Activated naive CD8-positive, alpha-beta T cell (primary cell): ENCODE data around the gene FOXR1.
"Not testable (repeated sequence)": the region's sequence is repeated elsewhere in the genome, so short reads cannot be mapped to it uniquely, and the experiment has no call there.

ENCODE experiments used
- H3K27ac Mint-ChIP-seq: one replicate; pipeline ENCODE4 v1.8.0; 2021; ENCODE audit warnings: mixed read lengths
- H3K27me3 Mint-ChIP-seq: one replicate; pipeline ENCODE4 v1.8.0; 2021; ENCODE audit warnings: mixed read lengths
- H3K36me3 Mint-ChIP-seq: one replicate; pipeline ENCODE4 v1.8.0; 2021; ENCODE audit warnings: mixed read lengths
- H3K4me1 Mint-ChIP-seq: one replicate; pipeline ENCODE4 v1.8.0; 2021; ENCODE audit warnings: low read depth, mixed read lengths
- H3K4me3 Mint-ChIP-seq: one replicate; pipeline ENCODE4 v1.8.0; 2021; ENCODE audit warnings: mild to moderate bottlenecking, mixed read lengths
- H3K9me3 Mint-ChIP-seq: one replicate; pipeline ENCODE4 v1.8.0; 2021; ENCODE audit warnings: low read depth, mixed read lengths

FOXR1 gene

GRCh38 chr11:119000906-119001305 lies 29.3 kb downstream of the FOXR1 start:
- peaks cover 6% of the 10 kb centered on the region for H3K36me3 Mint-ChIP-seq
- H3K4me3 Mint-ChIP-seq: peak overlapping the region; percentile 62
- H3K27ac Mint-ChIP-seq: peak overlapping the region; percentile 64
- no peaks in the 10 kb centered on the region for H3K9me3 Mint-ChIP-seq
- H3K4me1 Mint-ChIP-seq: peaks cover 36% of the 10 kb centered on the region
- H3K27me3 Mint-ChIP-seq: no peaks in the 10 kb centered on the region

- H3K9me3 Mint-ChIP-seq: no peaks in the 10 kb centered on the region
- H3K36me3 Mint-ChIP-seq: peaks cover 4% of the 10 kb centered on the region
- peak overlapping the region; percentile 12 for H3K4me3 Mint-ChIP-seq
- peaks cover 12% of the 10 kb centered on the region for H3K4me1 Mint-ChIP-seq
- no peaks in the 10 kb centered on the region for H3K27me3 Mint-ChIP-seq
- H3K27ac Mint-ChIP-seq: peak overlapping the region; percentile 1
Measured at GRCh38 chr11:119006656-119007055, 35.1 kb downstream of the FOXR1 start.

GRCh38 chr11:119011476-119012053 lies 40.0 kb downstream of the FOXR1 start:
- Mint-ChIP-seq H3K4me3 (no peak overlapping the region), H3K27ac (no peak overlapping the region), H3K9me3 (no peaks in the 10 kb centered on the region), H3K4me1 (peaks cover 32% of the 10 kb centered on the region), H3K27me3 (no peaks in the 10 kb centered on the region), H3K36me3 (peaks cover 13% of the 10 kb centered on the region)

- no peaks in the 10 kb centered on the region for H3K27me3 Mint-ChIP-seq
- no peaks in the 10 kb centered on the region for H3K9me3 Mint-ChIP-seq
- peaks cover 35% of the 10 kb centered on the region for H3K4me1 Mint-ChIP-seq
- H3K36me3 Mint-ChIP-seq: peaks cover 16% of the 10 kb centered on the region
- no peak overlapping the region for H3K4me3 Mint-ChIP-seq
- H3K27ac Mint-ChIP-seq: peak overlapping the region; percentile 31
Measured at GRCh38 chr11:119012629-119013170, 41.1 kb downstream of the FOXR1 start.

- Mint-ChIP-seq H3K9me3 (no peaks in the 10 kb centered on the region), H3K4me1 (peaks cover 35% of the 10 kb centered on the region), H3K4me3 (peak overlapping the region; percentile 58), H3K27me3 (no peaks in the 10 kb centered on the region), H3K27ac (peak overlapping the region; percentile 89), H3K36me3 (peaks cover 16% of the 10 kb centered on the region)
Measured at GRCh38 chr11:119014209-119014924, 42.8 kb downstream of the FOXR1 start.

GRCh38 chr11:119015054-119015611 lies 43.6 kb downstream of the FOXR1 start:
- Mint-ChIP-seq H3K4me3 (peak overlapping the region; percentile 99), H3K36me3 (peaks cover 19% of the 10 kb centered on the region), H3K4me1 (peaks cover 41% of the 10 kb centered on the region), H3K27ac (peak overlapping the region; percentile 78), H3K9me3 (no peaks in the 10 kb centered on the region), H3K27me3 (no peaks in the 10 kb centered on the region)

GRCh38 chr11:119016216-119017009 lies 44.9 kb downstream of the FOXR1 start:
- Mint-ChIP-seq H3K4me3 (peak overlapping the region; percentile 99), H3K4me1 (peaks cover 48% of the 10 kb centered on the region), H3K9me3 (no peaks in the 10 kb centered on the region), H3K27ac (peak overlapping the region; percentile 100), H3K27me3 (no peaks in the 10 kb centered on the region), H3K36me3 (peaks cover 21% of the 10 kb centered on the region)

- H3K4me1 Mint-ChIP-seq: peaks cover 54% of the 10 kb centered on the region
- H3K4me3 Mint-ChIP-seq: peak overlapping the region; percentile 99
- H3K27ac Mint-ChIP-seq: peak overlapping the region; percentile 100
- H3K27me3 Mint-ChIP-seq, H3K9me3 Mint-ChIP-seq: not testable (repeated sequence)
- peaks cover 21% of the 10 kb centered on the region for H3K36me3 Mint-ChIP-seq
Measured at GRCh38 chr11:119017377-119017776, 45.8 kb downstream of the FOXR1 start.

GRCh38 chr11:119018074-119018938 lies 46.7 kb downstream of the FOXR1 start, which contains the start of the genes RPS25 and TRAPPC4:
Gene RPS25 (minus strand): TSS chr11:119018343. CDS start chr11:119018284, 59 bp downstream.
Gene TRAPPC4 (plus strand): TSS chr11:119018766. CDS start chr11:119018796, 30 bp downstream.
- Mint-ChIP-seq H3K36me3 (peaks cover 21% of the 10 kb centered on the region), H3K4me3 (peak within 1 kb of the TSS; percentile 99), H3K9me3 (no peaks in the 10 kb centered on the region), H3K27me3 (no peaks in the 10 kb centered on the region), H3K4me1 (peaks cover 56% of the 10 kb centered on the region), H3K27ac (peak within 1 kb of the TSS; percentile 100)

- no peaks in the 10 kb centered on the region for H3K9me3 Mint-ChIP-seq
- peaks cover 63% of the 10 kb centered on the region for H3K4me1 Mint-ChIP-seq
- H3K27me3 Mint-ChIP-seq: no peaks in the 10 kb centered on the region
- H3K27ac Mint-ChIP-seq: peak overlapping the region; percentile 100
- H3K4me3 Mint-ChIP-seq: peak overlapping the region; percentile 99
- H3K36me3 Mint-ChIP-seq: peaks cover 20% of the 10 kb centered on the region
Measured at GRCh38 chr11:119019996-119020395, 48.4 kb downstream of the FOXR1 start.

- Mint-ChIP-seq H3K27me3 (no peaks in the 10 kb centered on the region), H3K4me3 (peak overlapping the region; percentile 62), H3K36me3 (peaks cover 10% of the 10 kb centered on the region), H3K9me3 (no peaks in the 10 kb centered on the region), H3K4me1 (peaks cover 46% of the 10 kb centered on the region), H3K27ac (peak overlapping the region; percentile 64)
Measured at GRCh38 chr11:119021631-119022030, 50.1 kb downstream of the FOXR1 start.

- Mint-ChIP-seq H3K4me1 (peaks cover 42% of the 10 kb centered on the region), H3K27me3 (no peaks in the 10 kb centered on the region), H3K36me3 (peaks cover 7% of the 10 kb centered on the region), H3K9me3 (no peaks in the 10 kb centered on the region), H3K27ac (peak overlapping the region; percentile 86), H3K4me3 (peak overlapping the region; percentile 5)
Measured at GRCh38 chr11:119023741-119024140, 52.2 kb downstream of the FOXR1 start.

- Mint-ChIP-seq H3K27me3 (no peaks in the 10 kb centered on the region), H3K4me3 (no peak overlapping the region), H3K4me1 (peaks cover 50% of the 10 kb centered on the region), H3K27ac (peak overlapping the region; percentile 86), H3K36me3 (peaks cover 7% of the 10 kb centered on the region), H3K9me3 (no peaks in the 10 kb centered on the region)
Measured at GRCh38 chr11:119024430-119025098, 53.0 kb downstream of the FOXR1 start.
